ENCODE measurements around the gene CCL14. TPM values are rescaled to one million over a fixed set of nuclear protein-coding genes. Genes with fewer than 3 reads are reported as not detected.
"Not testable (repeated sequence)": the region's sequence is repeated elsewhere in the genome, so short reads cannot be mapped to it uniquely, and the experiment has no call there.

The CCL14 gene
- total RNA-seq, 1 donor from 2014 or later: 8.8 TPM

DNA sequence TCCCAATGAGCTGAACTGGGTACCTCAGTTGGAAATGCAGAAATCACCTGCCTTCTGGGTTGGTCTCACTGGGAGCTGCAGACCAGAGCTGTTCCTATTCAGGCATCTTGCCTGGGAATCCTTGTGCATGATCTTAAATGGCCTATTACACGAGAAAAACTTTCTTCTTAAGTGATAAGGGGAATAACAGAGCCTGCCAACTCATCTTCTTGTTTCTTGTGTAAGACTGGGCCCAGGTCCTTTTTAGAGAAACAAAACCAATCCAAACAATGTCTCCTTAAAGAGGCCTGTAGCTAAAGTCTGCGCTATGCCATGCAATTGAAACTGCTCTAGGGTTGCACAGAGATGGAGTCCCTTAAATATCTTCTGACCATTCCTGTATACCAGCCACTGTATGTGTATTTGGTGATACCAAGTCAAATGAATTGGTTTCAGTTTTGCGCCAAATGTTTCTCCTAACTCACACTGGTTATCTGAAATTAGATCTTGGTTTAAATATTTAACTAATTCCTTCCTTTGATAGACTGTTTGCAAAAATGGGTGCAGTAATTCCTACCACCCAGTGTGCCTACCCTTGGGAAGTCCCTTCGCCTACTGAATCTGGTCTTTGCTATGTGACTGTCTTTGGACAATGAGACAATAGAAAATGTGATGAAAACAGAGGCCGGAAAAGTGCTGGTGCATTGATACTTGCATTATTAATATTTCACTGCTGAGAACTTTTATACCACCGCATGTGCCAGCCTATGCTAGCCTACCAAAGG is 37.8 kb upstream of the CCL14 start:
- DNase-seq: no peak
- TF ChIP-seq, protein P1, sequence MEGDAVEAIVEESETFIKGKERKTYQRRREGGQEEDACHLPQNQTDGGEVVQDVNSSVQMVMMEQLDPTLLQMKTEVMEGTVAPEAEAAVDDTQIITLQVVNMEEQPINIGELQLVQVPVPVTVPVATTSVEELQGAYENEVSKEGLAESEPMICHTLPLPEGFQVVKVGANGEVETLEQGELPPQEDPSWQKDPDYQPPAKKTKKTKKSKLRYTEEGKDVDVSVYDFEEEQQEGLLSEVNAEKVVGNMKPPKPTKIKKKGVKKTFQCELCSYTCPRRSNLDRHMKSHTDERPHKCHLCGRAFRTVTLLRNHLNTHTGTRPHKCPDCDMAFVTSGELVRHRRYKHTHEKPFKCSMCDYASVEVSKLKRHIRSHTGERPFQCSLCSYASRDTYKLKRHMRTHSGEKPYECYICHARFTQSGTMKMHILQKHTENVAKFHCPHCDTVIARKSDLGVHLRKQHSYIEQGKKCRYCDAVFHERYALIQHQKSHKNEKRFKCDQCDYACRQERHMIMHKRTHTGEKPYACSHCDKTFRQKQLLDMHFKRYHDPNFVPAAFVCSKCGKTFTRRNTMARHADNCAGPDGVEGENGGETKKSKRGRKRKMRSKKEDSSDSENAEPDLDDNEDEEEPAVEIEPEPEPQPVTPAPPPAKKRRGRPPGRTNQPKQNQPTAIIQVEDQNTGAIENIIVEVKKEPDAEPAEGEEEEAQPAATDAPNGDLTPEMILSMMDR (IDR thresholded peaks at IDR 0.05; ENCODE audit: borderline replicate concordance): no peak
- intact Hi-C loops (cut with micrococcal nuclease): no loop called here
- Histone ChIP-seq H3K27me3 (ENCODE audit: low read depth) (peaks cover 39% of the 10 kb centered on the region), H3K27ac (replicated peaks) (no peak overlapping the region), H3K4me1 (no peaks in the 10 kb centered on the region), H3K36me3 (no peaks in the 10 kb centered on the region), H3K9me3 (replicated peaks) (peaks cover 8% of the 10 kb centered on the region), H3K4me3 (no peak overlapping the region)

DNA sequence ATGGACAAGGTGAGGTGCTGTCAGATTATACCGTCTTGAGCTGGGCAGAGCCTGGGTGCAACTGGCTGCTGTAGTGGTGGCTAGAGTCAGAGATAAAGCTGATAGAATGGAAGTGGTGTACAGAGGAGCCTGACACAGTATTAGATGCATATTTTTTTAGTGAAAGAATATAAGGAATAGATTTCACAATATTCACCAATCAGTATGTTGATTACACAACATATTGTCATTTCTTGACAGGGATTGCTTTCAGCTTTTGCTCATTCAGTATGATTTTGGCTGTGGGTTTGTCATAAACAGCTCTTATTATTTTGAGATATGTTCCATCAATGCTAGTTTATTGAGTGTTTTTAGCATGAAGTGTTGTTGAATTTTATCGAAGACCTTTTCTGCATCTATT is 32.9 kb upstream of the CCL14 start:
- intact Hi-C loops (cut with micrococcal nuclease): no loop called here
- Histone ChIP-seq H3K36me3 (no peaks in the 10 kb centered on the region), H3K9me3 (replicated peaks) (peaks cover 8% of the 10 kb centered on the region), H3K4me3 (no peak overlapping the region), H3K27ac (replicated peaks) (no peak overlapping the region), H3K4me1 (no peaks in the 10 kb centered on the region), H3K27me3 (ENCODE audit: low read depth) (peaks cover 30% of the 10 kb centered on the region)
- TF ChIP-seq, protein P1 (IDR thresholded peaks at IDR 0.05; ENCODE audit: borderline replicate concordance): no peak
- no peak for DNase-seq

DNA sequence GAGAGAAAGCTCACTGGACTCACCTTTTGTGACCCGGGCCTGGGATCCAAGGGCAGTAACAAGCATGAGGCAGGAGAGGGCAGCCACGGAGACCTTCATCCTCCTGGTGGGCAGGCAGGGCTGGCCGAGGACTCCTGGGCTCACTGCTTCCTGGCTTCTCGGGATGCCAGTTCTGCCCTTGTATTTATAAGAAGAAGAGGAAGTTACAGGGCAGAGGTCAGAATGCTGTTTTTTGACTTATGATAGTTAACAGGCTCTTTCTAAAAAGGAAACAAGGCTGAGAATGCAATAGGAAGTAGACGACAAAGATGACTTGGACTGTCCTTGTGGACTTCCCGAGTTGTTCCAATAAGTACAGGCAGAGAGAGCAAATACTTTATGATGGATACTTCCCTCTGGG is 31.3 kb upstream of the CCL14 start, which contains the start of gene CCL23:
Gene CCL23, minus strand, starts transcription at position 174 of the 400 bp plus-strand sequence. Its CDS starts 75 bp downstream, at position 99.
- Histone ChIP-seq H3K4me3 (no peak within 1 kb of the TSS), H3K27me3 (ENCODE audit: low read depth) (peaks cover 18% of the 10 kb centered on the region), H3K4me1 (no peaks in the 10 kb centered on the region), H3K9me3 (replicated peaks) (peaks cover 2% of the 10 kb centered on the region), H3K36me3 (no peaks in the 10 kb centered on the region), H3K27ac (replicated peaks) (no peak within 1 kb of the TSS)
- intact Hi-C loops (cut with micrococcal nuclease): no loop called here
- no peak for DNase-seq
- TF ChIP-seq, protein P1 (IDR thresholded peaks at IDR 0.05; ENCODE audit: borderline replicate concordance): no peak

DNA sequence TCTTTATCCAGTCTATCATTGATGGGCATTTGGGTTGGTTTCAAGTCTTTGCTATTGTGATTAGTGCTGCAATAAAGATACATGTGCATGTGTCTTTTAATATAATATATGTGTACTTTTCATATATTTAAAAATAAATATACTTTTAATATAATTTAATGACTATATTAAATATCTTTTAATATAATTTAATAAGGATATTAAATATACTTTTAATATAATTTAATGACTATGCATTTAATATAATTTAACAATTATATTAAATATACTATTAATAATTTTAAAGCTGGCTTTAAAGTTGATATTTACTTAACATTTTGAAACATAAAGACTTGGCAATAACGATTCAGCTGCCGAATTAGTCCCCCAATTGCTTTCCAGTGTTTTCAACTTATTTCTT is 30.0 kb upstream of the CCL14 start:
- no peaks in the 10 kb centered on the region for H3K4me1 ChIP-seq
- no peaks in the 10 kb centered on the region for H3K36me3 ChIP-seq
- TF ChIP-seq, protein P1 (IDR thresholded peaks at IDR 0.05; ENCODE audit: borderline replicate concordance): no peak
- DNase-seq: no peak
- peaks cover 12% of the 10 kb centered on the region for H3K9me3 ChIP-seq (replicated peaks)
- no peak overlapping the region for H3K27ac ChIP-seq (replicated peaks)
- peaks cover 11% of the 10 kb centered on the region for H3K27me3 ChIP-seq (ENCODE audit: low read depth)
- H3K4me3 ChIP-seq: no peak overlapping the region
- intact Hi-C loops (cut with micrococcal nuclease): no loop called here

DNA sequence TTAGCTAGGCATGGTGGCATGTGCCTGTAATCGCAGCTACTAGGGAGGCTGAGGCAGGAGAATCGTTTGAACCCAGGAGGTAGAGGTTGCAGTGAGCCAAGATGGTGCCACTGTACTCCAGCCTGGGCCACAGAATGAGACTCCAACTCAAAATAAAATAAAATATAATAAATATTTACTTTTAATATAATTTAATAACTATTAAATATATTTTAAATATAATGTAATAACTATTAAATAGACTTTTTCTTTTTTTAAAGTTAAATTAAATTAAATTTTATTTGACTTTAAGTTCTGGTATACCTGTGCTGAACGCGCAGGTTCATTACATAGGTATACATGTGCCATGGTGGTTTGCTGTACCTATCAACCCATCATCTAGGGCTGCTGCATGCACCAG is 29.4 kb upstream of the CCL14 start:
- H3K36me3 ChIP-seq; intact Hi-C loops (cut with micrococcal nuclease); H3K4me3 ChIP-seq; H3K27ac ChIP-seq (replicated peaks); DNase-seq; H3K4me1 ChIP-seq: not testable (repeated sequence)
- H3K27me3 ChIP-seq (ENCODE audit: low read depth): peaks cover 11% of the 10 kb centered on the region
- peaks cover 14% of the 10 kb centered on the region for H3K9me3 ChIP-seq (replicated peaks)

DNA sequence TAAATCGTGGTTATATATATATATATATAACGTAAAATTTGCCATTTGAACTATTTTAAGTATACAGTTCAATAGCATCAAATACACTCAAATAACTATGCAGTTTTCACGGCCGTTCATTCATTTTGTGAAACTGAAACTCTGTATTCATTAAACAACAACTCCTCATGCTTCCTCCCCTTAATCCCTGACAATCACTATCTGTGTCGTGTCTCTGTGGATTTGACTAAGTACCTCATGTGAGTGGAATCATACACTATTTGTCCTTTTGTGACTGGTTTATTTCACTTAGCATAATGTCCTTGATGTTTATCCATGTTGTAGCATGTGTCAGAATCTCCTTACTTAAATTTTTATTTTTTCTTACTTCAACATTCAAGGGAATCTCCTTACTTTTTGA is 28.4 kb upstream of the CCL14 start:
- TF ChIP-seq, protein P1 (IDR thresholded peaks at IDR 0.05; ENCODE audit: borderline replicate concordance): no peak
- DNase-seq: no peak
- intact Hi-C loops (cut with micrococcal nuclease): no loop called here

More for the DNA sequence above, 28.4 kb upstream of the CCL14 start:
- Histone ChIP-seq H3K9me3 (replicated peaks) (peaks cover 16% of the 10 kb centered on the region), H3K27me3 (ENCODE audit: low read depth) (peaks cover 11% of the 10 kb centered on the region), H3K4me1 (no peaks in the 10 kb centered on the region), H3K4me3 (no peak overlapping the region), H3K36me3 (no peaks in the 10 kb centered on the region), H3K27ac (replicated peaks) (no peak overlapping the region)
